BJ (cell line): ENCODE measurements around the gene PRKCE. TPM values are rescaled to one million over a fixed set of nuclear protein-coding genes. Genes with fewer than 3 reads are reported as not detected.

ENCODE experiments used
- CTCF ChIA-PET: fragments of 350-600 bp; formaldehyde crosslinking; extraction: SDS; loops from one replicate; lab custom pipeline; 2021; ENCODE audit warnings: antibody characterized with exemption, inconsistent platforms; lab: Yijun Ruan, JAX
- POLR2A ChIA-PET: fragments of 300-600 bp; sonication (Branson Sonifier 250); formaldehyde crosslinking; extraction: SDS; loops from one replicate; lab custom pipeline; 2021; ENCODE audit warnings: antibody characterized with exemption; lab: Charles Lee
- DNase-seq: peaks from one replicate; pipeline ENCODE4 v3.0.0-alpha.2; 2011; ENCODE audit warnings: low read depth
- H3K27me3 ChIP-seq: 2 replicates; pipeline ENCODE4 v1.6.0; 2011; ENCODE audit warnings: low read length; ENCODE audit not compliant: control insufficient read depth, insufficient read depth
- H3K36me3 ChIP-seq: 2 replicates; pipeline ENCODE4 v1.5.1; 2011; ENCODE audit warnings: low read length; ENCODE audit not compliant: control insufficient read depth, insufficient read depth
- H3K4me3 ChIP-seq: 2 replicates; pipeline ENCODE4 v1.5.1; 2011; ENCODE audit warnings: low read depth, mild to moderate bottlenecking, control low read depth, low read length
- CTCF ChIP-seq: IDR thresholded peaks from 2 replicates; pipeline ENCODE4 v1.5.1; 2011; ENCODE audit warnings: low read depth, mild to moderate bottlenecking, control low read depth, inconsistent platforms, low read length, moderate library complexity; ENCODE audit not compliant: insufficient read depth
- polyA plus RNA-seq: library from polyadenylated mRNA; depleted of rRNA; stranded (reverse); fragments of >200 nt; gene quantifications from 2 replicates; pipeline ENCODE4 v1.2.3, GENCODE V29; 2011

The PRKCE gene
- polyA plus RNA-seq, 1 experiment, result 19.7 TPM

- Histone ChIP-seq H3K36me3 (no peaks in the 10 kb centered on the region), H3K4me3 (no peak overlapping the region), H3K27me3 (no peaks in the 10 kb centered on the region)
- TF ChIP-seq CTCF, result no peak
- ChIA-PET POLR2A (no interaction called here), CTCF (no interaction called here)
- DNase-seq, result no peak
Observed at GRCh38 chr2:46196871-46197462, 545.5 kb downstream of the PRKCE start.

- TF ChIP-seq CTCF, result no peak
- CTCF ChIA-PET, result no interaction called here
- POLR2A ChIA-PET, result no interaction called here
Observed at GRCh38 chr2:46197672-46198071, 546.2 kb downstream of the PRKCE start.

GRCh38 chr2:46198164-46198883 is 546.8 kb downstream of the PRKCE start:
- POLR2A ChIA-PET, result no interaction called here
- no peaks in the 10 kb centered on the region for H3K27me3 ChIP-seq
- H3K36me3 ChIP-seq, result no peaks in the 10 kb centered on the region
- DNase-seq, result no peak
- H3K4me3 ChIP-seq, result no peak overlapping the region
- no peak for TF ChIP-seq CTCF
- CTCF ChIA-PET, result interaction anchor here (1.4 kb wide), 1 partner anchor 10 kb away, joined by 3 read pairs; no protein-coding TSS in a partner anchor

More at GRCh38 chr2:46197672-46198071, 546.2 kb downstream of the PRKCE start:
- DNase-seq, result no peak
- no peaks in the 10 kb centered on the region for H3K27me3 ChIP-seq
- no peaks in the 10 kb centered on the region for H3K36me3 ChIP-seq
- no peak overlapping the region for H3K4me3 ChIP-seq

GRCh38 chr2:46198966-46199365 is 547.5 kb downstream of the PRKCE start:
- H3K36me3 ChIP-seq, result no peaks in the 10 kb centered on the region
- no peaks in the 10 kb centered on the region for H3K27me3 ChIP-seq
- DNase-seq, result no peak
- ChIA-PET POLR2A (no interaction called here), CTCF (interaction anchor here (1.4 kb wide), 1 partner anchor 10 kb away, joined by 3 read pairs; no protein-coding TSS in a partner anchor)
- no peak overlapping the region for H3K4me3 ChIP-seq
- TF ChIP-seq CTCF, result no peak

GRCh38 chr2:46200100-46200690 is 548.7 kb downstream of the PRKCE start:
- no peak for TF ChIP-seq CTCF
- no peak for DNase-seq
- Histone ChIP-seq H3K36me3 (no peaks in the 10 kb centered on the region), H3K27me3 (no peaks in the 10 kb centered on the region), H3K4me3 (no peak overlapping the region)
- POLR2A ChIA-PET, result interaction anchor here (0.6 kb wide), 1 partner anchor 10 kb away, joined by 5 read pairs; no protein-coding TSS in a partner anchor
- CTCF ChIA-PET, result interaction anchor here (1.8 kb wide), 1 partner anchor 9 kb away, joined by 8 read pairs; no protein-coding TSS in a partner anchor
